Hepatocyte (in vitro differentiated cells): ENCODE data around the gene PAMR1.

Experiments
- CTCF ChIP-seq: fragments of 200-600 bp; sonication (generic); IDR thresholded peaks from 2 replicates; pipeline ENCODE4 v1.5.1; 2016; ENCODE audit warnings: antibody characterized with exemption, mild to moderate bottlenecking; ENCODE audit not compliant: poor library complexity
- EZH2 ChIP-seq: fragments of 200-600 bp; sonication (generic); IDR thresholded peaks from 2 replicates; pipeline ENCODE4 v1.6.1; 2016; ENCODE audit warnings: antibody characterized with exemption, mild to moderate bottlenecking, borderline replicate concordance

- TF ChIP-seq EZH2: no peak
- TF ChIP-seq CTCF: no peak
Measured at GRCh38 chr11:35479731-35480130, 45.7 kb downstream of the PAMR1 start.
